GM23248 (cell line): ENCODE results near the gene NPTX1.

Experiments used
- EZH2 ChIP-seq: fragments of 200-600 bp; sonication (generic); IDR thresholded peaks from 2 replicates; pipeline ENCODE4 v1.6.1; 2018; ENCODE audit warnings: antibody characterized with exemption, mild to moderate bottlenecking; ENCODE audit not compliant: insufficient read depth, poor library complexity, severe bottlenecking
- EZH2phosphoT487 ChIP-seq: fragments of 200-600 bp; sonication (generic); IDR thresholded peaks from 2 replicates; pipeline ENCODE4 v1.6.1; 2018; ENCODE audit warnings: antibody characterized with exemption, moderate library complexity, mild to moderate bottlenecking, low read depth; ENCODE audit not compliant: insufficient read depth

GRCh38 chr17:80502578-80502877 lies 26.1 kb upstream of the NPTX1 start:
- TF ChIP-seq EZH2 (no peak), EZH2phosphoT487 (no peak)
